ENCODE measurements around the gene SIGLEC6.

The SIGLEC6 gene

DNA sequence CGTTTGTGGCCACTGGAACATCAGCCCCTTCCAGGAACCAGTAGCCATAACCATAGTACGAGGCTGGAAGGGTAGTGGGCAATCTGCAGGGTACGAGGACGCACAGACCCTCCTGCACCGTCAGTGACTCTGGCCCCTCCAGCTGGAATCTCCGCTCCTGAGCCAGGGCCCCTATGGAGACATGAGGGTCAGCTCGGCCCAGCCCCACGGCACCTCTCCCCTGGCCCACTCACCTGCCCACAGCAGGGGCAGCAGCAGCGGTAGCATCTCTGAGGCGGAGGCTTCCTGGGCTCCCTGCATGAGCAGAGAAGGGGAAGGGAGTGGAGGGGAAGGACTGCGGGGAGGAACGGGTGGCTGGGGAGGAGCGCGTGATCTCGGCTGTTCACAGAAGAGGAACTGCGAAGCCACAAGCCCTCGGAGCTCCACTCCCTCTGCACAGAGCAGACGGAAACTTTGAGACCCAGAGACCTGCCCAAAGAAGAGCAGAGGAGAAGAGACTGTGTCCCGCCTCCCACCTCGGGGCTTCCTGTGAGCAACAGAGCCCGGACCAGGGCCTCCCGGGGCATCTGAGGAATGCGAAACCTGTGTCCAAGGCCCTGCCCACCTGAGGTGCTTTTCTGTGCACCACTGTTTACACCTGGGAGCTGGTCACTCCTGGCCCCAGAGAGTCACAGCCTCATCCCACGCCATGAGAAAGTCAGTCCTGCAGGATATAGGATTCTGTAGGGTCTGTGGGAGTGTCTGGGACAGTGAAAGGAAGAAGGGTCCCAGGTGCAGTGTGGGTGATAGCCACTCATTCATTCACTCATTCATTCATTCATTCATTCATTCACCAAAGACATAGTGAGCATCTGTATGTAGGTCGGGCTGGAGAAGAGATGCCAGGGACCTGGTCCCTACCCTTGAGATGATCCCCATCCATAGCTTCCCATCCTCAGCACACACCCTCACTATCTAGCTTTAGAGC is at the start of gene SIGLEC6:
Gene SIGLEC6 (minus strand): TSS at position 322 of the 967 bp plus-strand sequence. CDS start 22 bp downstream, at position 300.
- TF ChIP-seq, protein P1, sequence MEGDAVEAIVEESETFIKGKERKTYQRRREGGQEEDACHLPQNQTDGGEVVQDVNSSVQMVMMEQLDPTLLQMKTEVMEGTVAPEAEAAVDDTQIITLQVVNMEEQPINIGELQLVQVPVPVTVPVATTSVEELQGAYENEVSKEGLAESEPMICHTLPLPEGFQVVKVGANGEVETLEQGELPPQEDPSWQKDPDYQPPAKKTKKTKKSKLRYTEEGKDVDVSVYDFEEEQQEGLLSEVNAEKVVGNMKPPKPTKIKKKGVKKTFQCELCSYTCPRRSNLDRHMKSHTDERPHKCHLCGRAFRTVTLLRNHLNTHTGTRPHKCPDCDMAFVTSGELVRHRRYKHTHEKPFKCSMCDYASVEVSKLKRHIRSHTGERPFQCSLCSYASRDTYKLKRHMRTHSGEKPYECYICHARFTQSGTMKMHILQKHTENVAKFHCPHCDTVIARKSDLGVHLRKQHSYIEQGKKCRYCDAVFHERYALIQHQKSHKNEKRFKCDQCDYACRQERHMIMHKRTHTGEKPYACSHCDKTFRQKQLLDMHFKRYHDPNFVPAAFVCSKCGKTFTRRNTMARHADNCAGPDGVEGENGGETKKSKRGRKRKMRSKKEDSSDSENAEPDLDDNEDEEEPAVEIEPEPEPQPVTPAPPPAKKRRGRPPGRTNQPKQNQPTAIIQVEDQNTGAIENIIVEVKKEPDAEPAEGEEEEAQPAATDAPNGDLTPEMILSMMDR (IDR thresholded peaks at IDR 0.05; ENCODE audit: low read depth, low read length) = no peak
- no peak within 1 kb of the TSS for H3K4me3 ChIP-seq (ENCODE audit: low read depth, low read length)

DNA sequence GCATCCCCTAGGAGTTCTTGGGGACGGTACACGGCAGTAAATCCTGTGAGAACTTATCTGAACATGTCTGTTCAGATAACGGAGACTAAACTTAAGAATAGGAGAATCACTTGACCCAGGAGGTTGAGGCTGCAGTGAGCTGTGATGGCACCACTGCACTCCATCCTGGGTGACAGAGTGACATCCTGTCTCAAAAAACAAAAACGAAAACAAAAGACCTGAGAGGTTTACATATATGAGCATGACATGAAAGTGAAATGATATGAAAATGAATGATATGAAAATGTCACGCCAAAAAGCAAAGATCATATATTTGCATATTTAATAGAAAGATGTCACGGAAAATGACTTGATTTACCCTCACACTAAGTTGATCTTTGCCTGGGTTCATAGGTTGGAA is 45.4 kb upstream of the SIGLEC6 start:
- H3K4me3 ChIP-seq (ENCODE audit: low read depth, low read length) = no peak overlapping the region
- TF ChIP-seq, protein P1 (IDR thresholded peaks at IDR 0.05; ENCODE audit: low read depth, low read length) = no peak

DNA sequence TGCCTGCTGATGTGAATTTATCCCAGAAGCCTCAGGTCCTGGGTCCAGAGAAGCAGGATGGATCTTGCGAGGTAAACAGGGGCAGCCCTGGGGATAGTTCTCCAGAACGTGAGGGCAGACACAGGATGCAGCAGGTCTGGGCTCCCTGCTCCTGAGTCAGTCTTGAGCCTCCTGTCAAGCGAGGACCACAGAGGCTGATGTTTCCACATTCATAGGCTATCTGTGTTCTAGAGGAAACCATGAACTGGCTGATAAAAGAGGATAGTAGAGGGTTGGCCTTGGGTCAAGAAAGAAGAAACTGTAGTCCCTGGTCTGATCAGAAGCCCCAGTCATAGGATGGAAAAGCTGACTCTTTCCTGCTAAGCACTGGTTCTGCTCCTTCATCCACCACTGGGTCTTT is 41.9 kb upstream of the SIGLEC6 start:
- peak overlapping the region; percentile 87 for H3K4me3 ChIP-seq (ENCODE audit: low read depth, low read length)

DNA sequence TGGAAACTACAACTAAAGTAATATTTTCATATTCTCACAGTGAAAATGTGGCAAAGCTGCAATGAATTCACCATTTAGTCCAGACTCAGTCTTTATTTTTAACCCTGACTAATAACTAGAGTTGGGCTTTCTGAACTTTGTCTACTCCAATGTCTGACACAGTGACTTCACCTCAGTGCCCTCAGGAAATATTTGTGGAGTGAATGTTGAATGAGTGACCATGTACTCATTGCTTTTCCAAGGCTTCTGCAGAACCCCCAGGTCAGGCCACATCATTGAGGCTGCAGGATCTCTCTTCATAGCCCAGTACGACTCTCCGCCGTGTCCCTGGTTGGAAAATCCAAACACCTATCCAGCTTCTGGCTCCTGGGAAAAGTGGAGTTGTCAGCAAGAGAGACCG is 41.4 kb upstream of the SIGLEC6 start:
- peak overlapping the region; percentile 87 for H3K4me3 ChIP-seq (ENCODE audit: low read depth, low read length)
- TF ChIP-seq, protein P1 (IDR thresholded peaks at IDR 0.05; ENCODE audit: low read depth, low read length) = no peak

More for the DNA sequence above, 41.9 kb upstream of the SIGLEC6 start:
- TF ChIP-seq, protein P1 (IDR thresholded peaks at IDR 0.05; ENCODE audit: low read depth, low read length) = no peak

DNA sequence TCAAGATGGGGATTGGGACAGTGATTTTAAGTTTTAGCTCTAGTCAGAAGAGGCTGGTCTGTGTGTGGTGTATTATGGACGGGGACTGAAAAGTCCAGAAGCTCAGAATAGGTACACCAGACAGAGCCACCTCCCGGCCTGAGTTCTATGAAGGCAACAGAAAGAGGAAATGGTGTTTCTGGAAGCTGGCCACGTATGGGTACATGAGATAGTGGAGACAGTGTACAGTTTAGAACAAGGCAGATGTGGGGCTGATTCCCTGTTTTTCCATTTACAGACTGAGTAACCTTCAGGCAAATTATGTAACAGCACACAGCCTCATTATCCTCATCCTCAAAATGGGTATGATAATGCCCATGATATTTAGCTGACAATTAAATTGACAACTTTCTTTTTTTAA is 40.9 kb upstream of the SIGLEC6 start:
- TF ChIP-seq, protein P1 (IDR thresholded peaks at IDR 0.05; ENCODE audit: low read depth, low read length) = no peak
- H3K4me3 ChIP-seq (ENCODE audit: low read depth, low read length) = peak overlapping the region; percentile 87

DNA sequence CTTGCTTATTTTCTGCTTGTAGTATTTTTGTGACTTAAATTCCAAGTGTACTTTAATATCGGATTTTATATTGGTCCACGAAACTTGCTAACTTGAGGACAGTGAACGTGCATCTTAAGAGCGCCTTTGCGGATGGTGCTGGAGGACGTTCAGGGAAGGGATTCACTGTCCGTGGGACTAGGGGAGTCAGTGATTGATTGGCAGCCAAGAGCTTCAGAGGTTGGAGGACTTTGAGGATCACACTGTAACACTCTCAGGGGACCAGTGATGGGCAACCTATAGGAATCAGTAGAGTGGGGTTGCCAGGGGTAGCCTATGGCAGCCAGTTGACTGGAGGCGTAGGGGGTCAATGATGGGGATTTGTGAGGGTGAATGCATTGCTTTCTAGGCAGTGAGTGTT is 40.1 kb upstream of the SIGLEC6 start:
- peak overlapping the region; percentile 87 for H3K4me3 ChIP-seq (ENCODE audit: low read depth, low read length)
- TF ChIP-seq, protein P1 (IDR thresholded peaks at IDR 0.05; ENCODE audit: low read depth, low read length) = no peak

DNA sequence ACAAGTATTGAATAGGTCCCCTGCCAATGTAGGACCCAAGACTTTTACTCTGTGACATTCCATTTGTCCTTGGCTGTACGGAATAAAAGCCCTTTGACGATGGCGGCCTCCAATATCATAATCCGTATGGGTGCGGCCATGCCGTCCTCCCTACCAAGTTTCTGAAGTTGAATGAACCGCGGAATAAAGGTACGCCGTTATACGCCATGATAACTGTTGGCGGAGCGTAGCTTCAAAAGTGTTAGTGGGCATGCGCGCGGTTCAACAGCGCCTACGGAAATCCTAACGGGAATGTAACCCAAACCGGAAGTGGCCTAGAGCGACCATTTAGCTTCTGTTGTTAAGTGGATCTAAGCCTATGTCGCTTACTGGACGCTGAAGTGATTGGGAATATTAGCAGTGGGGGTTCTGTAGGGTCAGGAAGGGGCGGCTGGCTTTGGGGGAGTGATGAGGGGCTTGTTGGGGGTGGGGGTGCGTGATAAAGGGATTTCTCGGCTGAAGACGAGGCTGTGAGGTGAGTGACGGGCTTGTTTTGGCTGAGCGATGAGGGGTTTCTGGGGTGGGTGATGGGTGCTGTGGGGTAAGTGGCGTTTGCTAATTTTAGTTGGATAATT is 39.6 kb upstream of the SIGLEC6 start, which contains the start of gene ZNF175:
Gene ZNF175 (plus strand): TSS at position 322 of the 614 bp plus-strand sequence. CDS start 2,047 bp downstream, outside the sequence.
- TF ChIP-seq, protein P1 (IDR thresholded peaks at IDR 0.05; ENCODE audit: low read depth, low read length) = no peak
- peak within 1 kb of the TSS; percentile 87 for H3K4me3 ChIP-seq (ENCODE audit: low read depth, low read length)

Data from WI38 (cell line).